Measurements from ENCODE around the gene TMEM63B.
"Not testable (repeated sequence)": the region's sequence is repeated elsewhere in the genome, so short reads cannot be mapped to it uniquely, and the experiment has no call there.

Gene TMEM63B

GRCh38 chr6:44196351-44196750 lies 69.0 kb downstream of the TMEM63B start:
- DNase-seq, result not testable (repeated sequence)

- no peak for DNase-seq
Measured at GRCh38 chr6:44198684-44199083, 71.3 kb downstream of the TMEM63B start.

DNA sequence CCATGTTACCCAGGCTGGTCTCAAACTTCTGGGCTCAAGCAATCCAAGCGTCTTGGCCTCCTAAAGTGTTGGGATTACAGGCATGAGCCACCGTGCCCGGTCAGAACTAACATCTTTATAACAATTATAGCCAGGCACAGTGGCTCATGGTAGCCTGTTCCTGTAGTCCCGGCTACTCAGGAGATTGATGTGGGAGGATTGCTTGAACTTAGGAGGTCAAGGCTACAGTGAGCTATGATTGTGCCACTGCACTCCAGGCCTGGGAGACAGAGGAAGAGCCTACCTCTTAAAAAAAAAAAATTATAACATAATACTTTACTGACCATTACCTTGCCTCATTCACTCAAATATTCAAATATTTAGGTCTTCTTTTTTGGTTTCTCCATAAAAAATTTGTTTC lies 72.5 kb downstream of the TMEM63B start:
- no peak for DNase-seq

- DNase-seq, result no peak
Measured at GRCh38 chr6:44201200-44201599, 73.8 kb downstream of the TMEM63B start.

GRCh38 chr6:44201638-44202303 lies 74.4 kb downstream of the TMEM63B start:
- DNase-seq, result no peak

GRCh38 chr6:44202332-44202971 lies 75.1 kb downstream of the TMEM63B start:
- DNase-seq, result no peak

- DNase-seq, result no peak
Measured at GRCh38 chr6:44202972-44203750, 75.8 kb downstream of the TMEM63B start.

GRCh38 chr6:44203955-44204354 lies 76.6 kb downstream of the TMEM63B start:
- DNase-seq, result no peak
